Activated B cell treated with CpG ODN at 0.5 μM for 24 hours (primary cell): ENCODE results near the gene PIP5KL1. TPM values are rescaled to one million over a fixed set of nuclear protein-coding genes. Genes with fewer than 3 reads are reported as not detected.

Source experiments
- ATAC-seq: fragments of 200-7000 bp; cut with Tn5 transposase; one replicate; pipeline ENCODE4 v1.10.0; 2021; ENCODE audit warnings: low read depth, mild to moderate bottlenecking, moderate library complexity
- CTCF ChIA-PET: fragments of 350-600 bp; sonication (Branson Sonifier 250); formaldehyde crosslinking; loops from one replicate; lab custom pipeline; 2021; ENCODE audit warnings: antibody characterized with exemption; lab: Charles Lee
- POLR2A ChIA-PET: fragments of 350-600 bp; sonication (Branson Sonifier 250); formaldehyde crosslinking; loops from one replicate; lab custom pipeline; 2021; ENCODE audit warnings: antibody characterized with exemption; lab: Charles Lee
- DNase-seq: peaks from one replicate; pipeline ENCODE4 v3.0.0; 2022
- H3K27ac Mint-ChIP-seq: one replicate; pipeline ENCODE4 v1.8.0; 2020; ENCODE audit warnings: mixed read lengths
- H3K27me3 Mint-ChIP-seq: one replicate; pipeline ENCODE4 v1.8.0; 2021; ENCODE audit warnings: mixed read lengths
- H3K36me3 Mint-ChIP-seq: one replicate; pipeline ENCODE4 v1.8.0; 2021; ENCODE audit warnings: low read depth, mixed read lengths
- H3K4me1 Mint-ChIP-seq: one replicate; pipeline ENCODE4 v1.8.0; 2021; ENCODE audit warnings: mixed read lengths
- H3K4me3 Mint-ChIP-seq: one replicate; pipeline ENCODE4 v1.8.0; 2020; ENCODE audit warnings: mild to moderate bottlenecking, mixed read lengths
- H3K9me3 Mint-ChIP-seq: one replicate; pipeline ENCODE4 v1.8.0; 2020; ENCODE audit warnings: mixed read lengths
- CTCF ChIP-seq: fragments of 200-600 bp; IDR thresholded peaks from one replicate; pipeline ENCODE4 v1.8.0; 2022; ENCODE audit warnings: antibody characterized with exemption, mild to moderate bottlenecking
- intact Hi-C: fragments of 100-400 bp; cut with micrococcal nuclease; formaldehyde crosslinking; loops from one replicate; pipeline ENCODE4 v1.15.1; 2024
- total RNA-seq: library from RNA; stranded (reverse); gene quantifications from 2 replicates; pipeline ENCODE4 v1.2.3, GENCODE V29; 2022

The PIP5KL1 gene
- total RNA-seq, 1 donor from 2014 or later: 1.8 TPM

GRCh38 chr9:127921557-127922120, 8.9 kb downstream of the PIP5KL1 start:
- Mint-ChIP-seq H3K27ac (peak overlapping the region; percentile 50), H3K9me3 (no peaks in the 10 kb centered on the region), H3K36me3 (peaks cover 2% of the 10 kb centered on the region), H3K4me3 (no peak overlapping the region), H3K4me1 (peaks cover 43% of the 10 kb centered on the region), H3K27me3 (peaks cover 4% of the 10 kb centered on the region)
- ChIA-PET CTCF (interaction anchor here (0.6 to 5.5 kb wide), 27 partner anchors 9 to 708 kb away, joined by 3 to 48 read pairs (median 5); partner anchors contain the start of genes DPM2, PIP5KL1 and TOR2A), POLR2A (interaction anchor here (0.5 to 12.0 kb wide), 4 partner anchors 9 to 187 kb away, joined by 4 to 457 read pairs (median 10); partner anchors contain the start of genes PIP5KL1, ST6GALNAC6 and TOR2A)
- peak; percentile 97 for TF ChIP-seq CTCF
- DNase-seq (peak; percentile 75), ATAC-seq (peak; percentile 12)
- intact Hi-C loops: loop anchor here (1.0 to 2.0 kb wide), 7 partner anchors 51 to 981 kb away; partner anchors contain the start of genes CDK9 and TOR2A

- DNase-seq: no peak
- POLR2A ChIA-PET: interaction anchor here (1.1 to 12.0 kb wide), 5 partner anchors 9 to 186 kb away, joined by 3 to 457 read pairs (median 7); partner anchors contain the start of genes PIP5KL1, ST6GALNAC6 and TOR2A
- ATAC-seq: no peak
- TF ChIP-seq CTCF: no peak
- Mint-ChIP-seq H3K4me1 (peaks cover 43% of the 10 kb centered on the region), H3K4me3 (no peak overlapping the region), H3K9me3 (no peaks in the 10 kb centered on the region), H3K27ac (no peak overlapping the region), H3K27me3 (peaks cover 4% of the 10 kb centered on the region), H3K36me3 (peaks cover 6% of the 10 kb centered on the region)
- intact Hi-C loops: loop anchor here (1.0 to 2.0 kb wide), 7 partner anchors 50 to 980 kb away; partner anchors contain the start of genes CDK9 and TOR2A
- CTCF ChIA-PET: interaction anchor here (0.6 to 5.5 kb wide), 27 partner anchors 8 to 707 kb away, joined by 3 to 48 read pairs (median 5); partner anchors contain the start of genes DPM2, PIP5KL1 and TOR2A
Measured at GRCh38 chr9:127920794-127921193, 9.8 kb downstream of the PIP5KL1 start.

GRCh38 chr9:127919253-127919815, 11.2 kb downstream of the PIP5KL1 start:
- no peak for ATAC-seq
- no peak for DNase-seq
- Mint-ChIP-seq H3K27me3 (peaks cover 4% of the 10 kb centered on the region), H3K9me3 (no peaks in the 10 kb centered on the region), H3K4me1 (peaks cover 57% of the 10 kb centered on the region), H3K36me3 (peaks cover 13% of the 10 kb centered on the region), H3K4me3 (no peak overlapping the region), H3K27ac (peak overlapping the region; percentile 95)
- ChIA-PET CTCF (interaction anchor here (0.6 to 4.2 kb wide), 6 partner anchors 37 to 334 kb away, joined by 3 to 29 read pairs (median 6); partner anchors contain the start of gene TOR2A), POLR2A (interaction anchor here (0.5 to 12.0 kb wide), 6 partner anchors 17 to 182 kb away, joined by 3 to 457 read pairs (median 4); partner anchors contain the start of gene ST6GALNAC6)
- intact Hi-C loops: no loop called here
- no peak for TF ChIP-seq CTCF

GRCh38 chr9:127918183-127919107, 12.1 kb downstream of the PIP5KL1 start:
- intact Hi-C loops: no loop called here
- no peak for TF ChIP-seq CTCF
- ATAC-seq (no peak), DNase-seq (no peak)
- H3K27me3 Mint-ChIP-seq: no peaks in the 10 kb centered on the region
- peak overlapping the region; percentile 95 for H3K27ac Mint-ChIP-seq
- CTCF ChIA-PET: interaction anchor here (0.9 to 3.8 kb wide), 6 partner anchors 12 to 333 kb away, joined by 3 to 21 read pairs (median 6); partner anchors contain the start of gene TOR2A
- peak overlapping the region; percentile 85 for H3K4me3 Mint-ChIP-seq
- H3K36me3 Mint-ChIP-seq: peaks cover 19% of the 10 kb centered on the region
- POLR2A ChIA-PET: interaction anchor here (0.5 to 12.0 kb wide), 13 partner anchors 16 to 467 kb away, joined by 3 to 457 read pairs (median 6); partner anchors contain the start of genes CDK9, FPGS, GOLGA2 and LRSAM1
- H3K9me3 Mint-ChIP-seq: no peaks in the 10 kb centered on the region
- peaks cover 64% of the 10 kb centered on the region for H3K4me1 Mint-ChIP-seq
